ENCODE measurements around the gene TUBG2.

GRCh38 chr17:42618442-42619150, 40.5 kb upstream of the TUBG2 start:
- TF ChIP-seq, protein P1, sequence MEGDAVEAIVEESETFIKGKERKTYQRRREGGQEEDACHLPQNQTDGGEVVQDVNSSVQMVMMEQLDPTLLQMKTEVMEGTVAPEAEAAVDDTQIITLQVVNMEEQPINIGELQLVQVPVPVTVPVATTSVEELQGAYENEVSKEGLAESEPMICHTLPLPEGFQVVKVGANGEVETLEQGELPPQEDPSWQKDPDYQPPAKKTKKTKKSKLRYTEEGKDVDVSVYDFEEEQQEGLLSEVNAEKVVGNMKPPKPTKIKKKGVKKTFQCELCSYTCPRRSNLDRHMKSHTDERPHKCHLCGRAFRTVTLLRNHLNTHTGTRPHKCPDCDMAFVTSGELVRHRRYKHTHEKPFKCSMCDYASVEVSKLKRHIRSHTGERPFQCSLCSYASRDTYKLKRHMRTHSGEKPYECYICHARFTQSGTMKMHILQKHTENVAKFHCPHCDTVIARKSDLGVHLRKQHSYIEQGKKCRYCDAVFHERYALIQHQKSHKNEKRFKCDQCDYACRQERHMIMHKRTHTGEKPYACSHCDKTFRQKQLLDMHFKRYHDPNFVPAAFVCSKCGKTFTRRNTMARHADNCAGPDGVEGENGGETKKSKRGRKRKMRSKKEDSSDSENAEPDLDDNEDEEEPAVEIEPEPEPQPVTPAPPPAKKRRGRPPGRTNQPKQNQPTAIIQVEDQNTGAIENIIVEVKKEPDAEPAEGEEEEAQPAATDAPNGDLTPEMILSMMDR (IDR thresholded peaks at IDR 0.05), result peak; percentile 9 to 25 (median 10)
- peak in 1 of 2 donors; percentile 47 for TF ChIP-seq POLR2AphosphoS5 (IDR thresholded peaks at IDR 0.05)

All from esophagus muscularis mucosa (tissue), 3 donors.